Esophagus muscularis mucosa (tissue), 4 donors: ENCODE results near the gene MACC1.

Experiments
- CTCF ChIP-seq, 3 experiments: fragments of 200-600 bp in 2 of 3; fragments of 450-650 bp in 1 of 3; sonication (generic) in 2 of 3; IDR thresholded peaks; one replicate each; pipeline ENCODE4 v1.5.1; 2017 to 2019; ENCODE audit warnings: antibody characterized with exemption in 3 of 3, mild to moderate bottlenecking in 2 of 3, moderate library complexity in 1 of 3
- EP300 ChIP-seq: sonication (generic); formaldehyde crosslinking; IDR thresholded peaks from one replicate; pipeline ENCODE4 v1.6.1; 2017; ENCODE audit warnings: antibody characterized with exemption
- POLR2A ChIP-seq: fragments of 450-650 bp; IDR thresholded peaks from one replicate; pipeline ENCODE4 v1.6.1; 2017; ENCODE audit warnings: antibody characterized with exemption, moderate library complexity, mild to moderate bottlenecking, low read depth
- POLR2AphosphoS5 ChIP-seq, 2 donors: sonication (generic); formaldehyde crosslinking; IDR thresholded peaks; one replicate each; pipeline ENCODE4 v1.6.1; 2017; ENCODE audit warnings: antibody characterized with exemption in 2 of 2

GRCh38 chr7:20194343-20194995, 22.7 kb downstream of the MACC1 start:
- no peak for TF ChIP-seq CTCF (IDR thresholded peaks at IDR 0.05)
- no peak for TF ChIP-seq POLR2AphosphoS5 (IDR thresholded peaks at IDR 0.05)
- TF ChIP-seq POLR2A, result no peak
- TF ChIP-seq EP300, result no peak
